CD14-positive monocyte (primary cell): ENCODE data around the gene PKN3. TPM values are rescaled to one million over a fixed set of nuclear protein-coding genes. Genes with fewer than 3 reads are reported as not detected.
"Not testable (repeated sequence)": the region's sequence is repeated elsewhere in the genome, so short reads cannot be mapped to it uniquely, and the experiment has no call there.

Source experiments
- DNase-seq, 3 donors: peaks; one replicate each; pipeline ENCODE4 v3.0.0-alpha.2; 2011 to 2022
- H2AFZ ChIP-seq: 2 replicates; pipeline ENCODE4 v1.6.0; 2012; ENCODE audit warnings: mild to moderate bottlenecking, low read depth, low read length, inconsistent platforms; ENCODE audit not compliant: insufficient read depth, poor library complexity, severe bottlenecking
- H3K27ac ChIP-seq, 2 donors: 1 replicate in 1 of 2; 2 replicates in 1 of 2; pipeline ENCODE4 v1.5.1; 2012 to 2013; ENCODE audit warnings: low read length in 2 of 2, control low read depth in 1 of 2, inconsistent platforms in 1 of 2, low read depth in 1 of 2, mild to moderate bottlenecking in 1 of 2
- H3K27me3 ChIP-seq, 2 donors: one replicate each; pipeline versions ENCODE4 v1.6.0 to v1.6.1; 2011 to 2013; ENCODE audit warnings: low read length in 2 of 2; ENCODE audit not compliant: control insufficient read depth in 2 of 2, insufficient read depth in 2 of 2
- H3K36me3 ChIP-seq, 2 donors: replicated peaks in 1 of 2; 1 replicate in 1 of 2; 2 replicates in 1 of 2; pipeline versions ENCODE4 v1.5.1 to v1.6.1; 2012 to 2013; ENCODE audit warnings: low read length in 2 of 2, control low read depth in 1 of 2, inconsistent platforms in 1 of 2, mild to moderate bottlenecking in 1 of 2; ENCODE audit not compliant: insufficient read depth in 2 of 2, control insufficient read depth in 1 of 2
- H3K4me1 ChIP-seq, 2 donors: 1 replicate in 1 of 2; 2 replicates in 1 of 2; pipeline versions ENCODE4 v1.5.1 to v1.6.1; 2012 to 2013; ENCODE audit warnings: low read length in 2 of 2, control low read depth in 1 of 2, inconsistent platforms in 1 of 2, mild to moderate bottlenecking in 1 of 2, moderate library complexity in 1 of 2; ENCODE audit not compliant: insufficient read depth in 2 of 2, control insufficient read depth in 1 of 2
- H3K4me2 ChIP-seq: replicated peaks from 2 replicates; pipeline ENCODE3; 2012; ENCODE audit warnings: low read length, moderate library complexity, mild to moderate bottlenecking; ENCODE audit not compliant: poor library complexity, severe bottlenecking; ENCODE audit errors: extremely low read depth
- H3K4me3 ChIP-seq, 3 experiments: fragments of 200-600 bp in 1 of 3; sonication (generic) in 1 of 3; replicated peaks in 1 of 3; 1 replicate in 2 of 3; 2 replicates in 1 of 3; pipeline ENCODE4 v1.5.1; 2011 to 2013; ENCODE audit warnings: low read length in 3 of 3, mild to moderate bottlenecking in 3 of 3, control low read depth in 2 of 3, low read depth in 2 of 3, inconsistent platforms in 1 of 3, moderate library complexity in 1 of 3
- H3K79me2 ChIP-seq: 2 replicates; pipeline ENCODE4 v1.6.0; 2012; ENCODE audit warnings: mild to moderate bottlenecking, control low read depth, inconsistent platforms, low read length, moderate library complexity; ENCODE audit not compliant: insufficient read depth
- H3K9ac ChIP-seq: 2 replicates; pipeline ENCODE4 v1.6.0; 2017; ENCODE audit warnings: low read length, mild to moderate bottlenecking; ENCODE audit not compliant: insufficient read depth, poor library complexity, severe bottlenecking
- H3K9me3 ChIP-seq, 2 donors: replicated peaks in 1 of 2; 1 replicate in 1 of 2; 2 replicates in 1 of 2; pipeline versions ENCODE4 v1.5.1 to v1.6.1; 2012 to 2013; ENCODE audit warnings: low read length in 2 of 2, control low read depth in 1 of 2; ENCODE audit not compliant: control insufficient read depth in 1 of 2, insufficient read depth in 1 of 2
- H4K20me1 ChIP-seq: 2 replicates; pipeline ENCODE4 v1.6.0; 2012; ENCODE audit warnings: mild to moderate bottlenecking, low read length, control low read depth, moderate library complexity; ENCODE audit not compliant: insufficient read depth
- H3K27ac Mint-ChIP-seq, 7 donors: one replicate each; pipeline ENCODE4 v1.8.0; 2020; ENCODE audit warnings: mild to moderate bottlenecking in 7 of 7, mixed read lengths in 7 of 7, moderate library complexity in 6 of 7, inconsistent platforms in 2 of 7
- H3K27me3 Mint-ChIP-seq, 3 donors: one replicate each; pipeline ENCODE4 v1.8.0; 2021 to 2022; ENCODE audit warnings: low read depth in 3 of 3, mild to moderate bottlenecking in 3 of 3, mixed read lengths in 3 of 3, moderate library complexity in 3 of 3, inconsistent platforms in 1 of 3
- H3K36me3 Mint-ChIP-seq, 2 donors: one replicate each; pipeline ENCODE4 v1.8.0; 2020; ENCODE audit warnings: mixed read lengths in 2 of 2, inconsistent platforms in 1 of 2, mild to moderate bottlenecking in 1 of 2
- H3K4me1 Mint-ChIP-seq: one replicate; pipeline ENCODE4 v1.8.0; 2020; ENCODE audit warnings: mild to moderate bottlenecking, mixed read lengths
- H3K4me3 Mint-ChIP-seq, 2 donors: one replicate each; pipeline ENCODE4 v1.8.0; 2020; ENCODE audit warnings: mild to moderate bottlenecking in 2 of 2, mixed read lengths in 2 of 2, moderate library complexity in 1 of 2
- H3K9me3 Mint-ChIP-seq, 7 donors: one replicate each; pipeline ENCODE4 v1.8.0; 2020 to 2022; ENCODE audit warnings: mixed read lengths in 7 of 7, mild to moderate bottlenecking in 6 of 7, moderate library complexity in 6 of 7, inconsistent platforms in 2 of 7
- CTCF ChIP-seq: fragments of 200-600 bp; IDR thresholded peaks from one replicate; pipeline ENCODE4 v1.8.0; 2022; ENCODE audit warnings: antibody characterized with exemption, mild to moderate bottlenecking
- WGBS: methylation state at CpG from one replicate; pipeline ENCODE4 v1.1.5; 2013; ENCODE audit warnings: missing lambda C conversion rate; ENCODE audit not compliant: insufficient coverage; 5-methylcytosine and 5-hydroxymethylcytosine counted together
- intact Hi-C, 2 donors: fragments of 100-400 bp; cut with micrococcal nuclease; formaldehyde crosslinking; loops; one replicate each; pipeline versions ENCODE4 v1.15.0 to v1.15.1; 2023
- polyA plus RNA-seq, 3 donors: library from polyadenylated mRNA; depleted of rRNA in 1 of 3; unstranded in 2 of 3; stranded (reverse) in 1 of 3; fragments of 300-500 nt in 2 of 3; fragments of >200 nt in 1 of 3; fragmentation: Illumina TruSeq in 2 of 3; gene quantifications; 1 replicate in 2 of 3; 2 replicates in 1 of 3; pipeline ENCODE4 v1.2.3, GENCODE V29; 2012 to 2021

Gene PKN3
- polyA plus RNA-seq, 3 donors: 0.11 to 0.49 (median 0.27) TPM

GRCh38 chr9:128694344-128694743 lies 8.0 kb upstream of the PKN3 start:
- H3K36me3 Mint-ChIP-seq: peaks cover 49 to 53% of the 10 kb centered on the region in 2 donors
- no peaks in the 10 kb centered on the region for H3K9me3 ChIP-seq
- H3K9ac ChIP-seq: no peak overlapping the region
- H3K27me3 ChIP-seq: no peaks in the 10 kb centered on the region
- no peak overlapping the region for H3K4me2 ChIP-seq
- H3K79me2 ChIP-seq: peaks cover 40% of the 10 kb centered on the region
- H3K4me3 Mint-ChIP-seq: no peak overlapping the region
- H2AFZ ChIP-seq: no peak overlapping the region
- DNase-seq: no peak
- H4K20me1 ChIP-seq: peaks cover 44% of the 10 kb centered on the region
- H3K4me1 Mint-ChIP-seq: peaks cover 15% of the 10 kb centered on the region
- peaks cover 47 to 57% of the 10 kb centered on the region in 2 donors for H3K36me3 ChIP-seq
- peaks cover 0 to 2% (median 0%) of the 10 kb centered on the region in 7 donors for H3K9me3 Mint-ChIP-seq
- TF ChIP-seq CTCF: no peak
- no peak overlapping the region for H3K4me3 ChIP-seq
- intact Hi-C loops: no loop called here
- 100% methylated on average over 2 of the region's 6 CpGs for WGBS
- H3K4me1 ChIP-seq: peaks cover 14 to 15% of the 10 kb centered on the region in 2 donors
- H3K27me3 Mint-ChIP-seq: no peaks in the 10 kb centered on the region
- H3K27ac Mint-ChIP-seq: no peak overlapping the region
- H3K27ac ChIP-seq: no peak overlapping the region

- intact Hi-C loops: no loop called here
- Mint-ChIP-seq H3K9me3 (peaks cover 0 to 2% (median 0%) of the 10 kb centered on the region in 7 donors), H3K27ac (no peak overlapping the region), H3K4me1 (peaks cover 7% of the 10 kb centered on the region), H3K4me3 (no peak overlapping the region), H3K36me3 (peaks cover 39 to 43% of the 10 kb centered on the region in 2 donors), H3K27me3 (peaks cover 0 to under 1% (median 0%) of the 10 kb centered on the region in 3 donors)
- DNase-seq: no peak
- no peak for TF ChIP-seq CTCF
- no peak overlapping the region for H3K9ac ChIP-seq
- H3K27ac ChIP-seq: no peak overlapping the region
- H3K4me1 ChIP-seq: peaks cover 4 to 5% of the 10 kb centered on the region in 2 donors
- peaks cover 18% of the 10 kb centered on the region for H3K79me2 ChIP-seq
- no peaks in the 10 kb centered on the region for H3K9me3 ChIP-seq
- no peak overlapping the region for H2AFZ ChIP-seq
- peaks cover 39 to 48% of the 10 kb centered on the region in 2 donors for H3K36me3 ChIP-seq
- H3K27me3 ChIP-seq: no peaks in the 10 kb centered on the region
- peaks cover 23% of the 10 kb centered on the region for H4K20me1 ChIP-seq
- no peak overlapping the region for H3K4me3 ChIP-seq
- WGBS: 75% methylated on average over 4 of the region's 8 CpGs
- H3K4me2 ChIP-seq: no peak overlapping the region
These were observed 5.2 kb upstream of the PKN3 start for GRCh38 chr9:128696923-128697707.

- H4K20me1 ChIP-seq, H3K4me2 ChIP-seq, H3K4me3 Mint-ChIP-seq, H3K9ac ChIP-seq, DNase-seq, H3K9me3 Mint-ChIP-seq, H3K27ac Mint-ChIP-seq, H3K27ac ChIP-seq, H2AFZ ChIP-seq, H3K4me3 ChIP-seq, H3K27me3 ChIP-seq, intact Hi-C loops, H3K79me2 ChIP-seq, H3K9me3 ChIP-seq: not testable (repeated sequence)
- WGBS: 96% methylated on average over 19 of the region's 30 CpGs
- Histone ChIP-seq H3K36me3 (peaks cover 17 to 27% of the 10 kb centered on the region in 2 donors), H3K4me1 (peaks cover 12 to 15% of the 10 kb centered on the region in 2 donors)
- peaks cover 13% of the 10 kb centered on the region for H3K4me1 Mint-ChIP-seq
- peaks cover 21 to 22% of the 10 kb centered on the region in 2 donors for H3K36me3 Mint-ChIP-seq
- H3K27me3 Mint-ChIP-seq: peaks cover 8 to 13% (median 10%) of the 10 kb centered on the region in 3 donors
These were observed 3.1 kb upstream of the PKN3 start for GRCh38 chr9:128699096-128699795.
